ENCODE data around the gene LY6G6D. TPM values are rescaled to one million over a fixed set of nuclear protein-coding genes. Genes with fewer than 3 reads are reported as not detected.

The LY6G6D gene
- total and polyA plus RNA-seq, 12 donors: not detected

DNA sequence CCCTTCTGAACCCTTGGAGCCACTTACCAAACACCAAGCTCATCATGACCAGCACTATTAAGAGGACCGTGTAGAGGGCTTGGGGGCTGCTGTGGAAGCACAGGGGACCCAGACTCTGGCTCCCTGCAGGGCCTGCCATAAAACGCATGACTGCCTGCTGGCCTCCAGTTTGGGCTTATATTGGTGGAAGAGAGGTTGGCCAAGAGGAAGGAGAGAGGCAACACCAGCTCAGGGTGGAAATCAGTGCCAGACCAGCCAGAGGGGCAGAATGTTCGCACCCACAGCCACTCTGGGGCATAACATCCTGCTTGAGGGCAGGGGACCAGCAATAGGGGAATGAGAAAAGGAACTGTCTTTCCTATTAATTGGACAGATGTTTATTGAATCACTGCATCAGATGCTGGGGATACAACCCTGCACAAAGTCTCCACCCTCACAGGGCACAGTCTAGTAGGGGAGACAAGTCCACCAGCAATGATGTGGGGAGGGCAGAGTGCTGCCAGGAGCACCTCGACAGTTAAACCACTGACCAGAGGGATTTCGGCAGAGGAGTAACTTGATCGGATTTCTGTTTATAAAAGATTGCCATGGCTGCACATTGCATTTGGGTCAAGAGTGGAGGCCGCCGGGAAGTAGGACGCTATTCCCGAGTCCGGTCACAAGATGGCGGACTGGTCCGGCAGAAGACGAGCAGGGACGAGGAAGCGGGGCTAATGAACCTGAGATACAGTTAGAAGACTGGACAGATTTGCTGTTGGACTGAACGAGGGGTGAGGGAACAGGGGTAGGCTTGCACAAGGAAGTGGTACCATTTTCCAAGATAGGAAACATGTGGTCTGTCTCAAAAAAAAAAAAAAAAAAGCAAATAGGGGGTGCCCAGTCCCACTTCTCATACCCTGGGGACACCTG is 34.7 kb upstream of the LY6G6D start, which contains the start of gene LY6G5C:
TSS of gene LY6G5C (minus strand) at position 842 of the 909 bp plus-strand sequence. CDS start at position 148, 694 bp downstream.
- Histone ChIP-seq H3K36me3 (peaks cover 0 to 19% (median 0%) of the 10 kb centered on the region in 9 donors), H3K27me3 (no peaks in the 10 kb centered on the region), H3K27ac (peak within 1 kb of the TSS in 9 of 10 donors; percentile 34 to 84 (median 66)), H3K9me3 (no peaks in the 10 kb centered on the region), H3K4me1 (peaks cover 5 to 27% (median 22%) of the 10 kb centered on the region in 9 donors), H3K4me3 (peak within 1 kb of the TSS; percentile 42 to 68 (median 58))
- intact Hi-C loops (cut with DNase I): loop anchor here in 9 of 10 donors (1.0 to 10.0 kb wide), 13 partner anchors 47 to 277 kb away; partner anchors contain the start of genes CFB (in 1 of the 9), CLIC1 (in 1 of the 9), DDAH2 (in 1 of the 9) and NELFE (in 1 of the 9)
- ATAC-seq (peak; percentile 84 to 94 (median 92)), DNase-seq (peak; percentile 79 to 86)
- TF ChIP-seq, protein P1, sequence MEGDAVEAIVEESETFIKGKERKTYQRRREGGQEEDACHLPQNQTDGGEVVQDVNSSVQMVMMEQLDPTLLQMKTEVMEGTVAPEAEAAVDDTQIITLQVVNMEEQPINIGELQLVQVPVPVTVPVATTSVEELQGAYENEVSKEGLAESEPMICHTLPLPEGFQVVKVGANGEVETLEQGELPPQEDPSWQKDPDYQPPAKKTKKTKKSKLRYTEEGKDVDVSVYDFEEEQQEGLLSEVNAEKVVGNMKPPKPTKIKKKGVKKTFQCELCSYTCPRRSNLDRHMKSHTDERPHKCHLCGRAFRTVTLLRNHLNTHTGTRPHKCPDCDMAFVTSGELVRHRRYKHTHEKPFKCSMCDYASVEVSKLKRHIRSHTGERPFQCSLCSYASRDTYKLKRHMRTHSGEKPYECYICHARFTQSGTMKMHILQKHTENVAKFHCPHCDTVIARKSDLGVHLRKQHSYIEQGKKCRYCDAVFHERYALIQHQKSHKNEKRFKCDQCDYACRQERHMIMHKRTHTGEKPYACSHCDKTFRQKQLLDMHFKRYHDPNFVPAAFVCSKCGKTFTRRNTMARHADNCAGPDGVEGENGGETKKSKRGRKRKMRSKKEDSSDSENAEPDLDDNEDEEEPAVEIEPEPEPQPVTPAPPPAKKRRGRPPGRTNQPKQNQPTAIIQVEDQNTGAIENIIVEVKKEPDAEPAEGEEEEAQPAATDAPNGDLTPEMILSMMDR (IDR thresholded peaks at IDR 0.05): peak; percentile 46 to 87 (median 78)
- WGBS, 2 donors: 12 to 13% methylated on average over 17 of the region's 17 CpGs

DNA sequence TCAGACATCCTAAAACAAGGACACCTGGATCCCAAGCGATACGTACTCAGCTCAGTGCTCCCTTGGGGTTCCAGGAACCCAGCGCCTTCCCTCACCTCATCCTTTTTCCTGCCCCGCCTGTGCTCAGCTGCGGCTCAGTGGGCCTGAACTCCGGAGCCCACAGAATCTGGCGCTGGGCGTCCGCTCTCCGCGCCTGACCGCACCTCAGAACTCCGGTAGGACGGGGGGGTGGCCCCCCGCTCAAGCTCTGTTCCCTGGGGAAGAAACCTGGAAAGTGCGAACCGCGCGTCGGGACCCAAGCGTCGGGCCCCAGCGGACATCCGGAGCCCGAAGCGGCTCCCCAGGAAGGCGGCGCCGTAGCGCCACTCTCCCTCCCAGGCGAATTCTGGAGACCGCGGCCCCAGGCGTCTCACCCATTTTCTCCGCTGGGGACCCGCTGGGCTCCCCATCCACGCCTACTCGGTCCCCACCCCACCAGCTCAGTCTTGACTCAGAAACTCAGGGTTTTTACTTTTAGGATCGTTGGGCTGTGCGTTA is 33.9 kb upstream of the LY6G6D start:
- intact Hi-C loops (cut with DNase I): loop anchor here in 9 of 10 donors (2.0 to 10.0 kb wide), 12 partner anchors 46 to 276 kb away; partner anchors contain the start of genes CFB (in 1 of the 9), CLIC1 (in 1 of the 9), DDAH2 (in 1 of the 9) and NELFE (in 1 of the 9)
- peak; percentile 50 to 87 (median 76) for ATAC-seq
- H3K4me3 ChIP-seq: peak overlapping the region; percentile 42 to 68 (median 58)

DNA sequence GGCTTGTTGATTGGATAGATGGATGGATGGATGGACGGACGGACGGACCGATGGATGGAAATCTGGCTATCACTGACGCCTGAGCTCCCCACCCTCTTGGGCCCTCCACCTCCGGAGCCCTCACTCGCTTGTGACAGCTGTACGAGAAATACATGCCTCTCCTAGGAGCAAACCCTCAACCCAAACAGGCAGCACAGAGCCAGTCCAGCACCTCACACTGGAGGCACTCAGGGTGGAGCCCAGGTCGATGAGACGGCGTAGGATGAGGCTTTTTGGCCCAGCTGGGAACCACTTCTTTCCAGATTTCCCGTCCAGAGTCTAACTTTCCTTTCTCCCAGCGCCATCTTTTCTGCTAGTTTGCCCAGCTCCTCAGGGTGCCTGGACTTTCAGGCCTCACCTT is 31.6 kb upstream of the LY6G6D start:
- WGBS, 2 donors: 72 to 78% methylated on average over 13 of the region's 13 CpGs

More for the DNA sequence above, 33.9 kb upstream of the LY6G6D start:
- H3K27ac ChIP-seq: peak overlapping the region in 9 of 10 donors; percentile 34 to 84 (median 66)
- peaks cover 5 to 27% (median 22%) of the 10 kb centered on the region in 9 donors for H3K4me1 ChIP-seq
- DNase-seq: peak in 1 of 2 donors; percentile 55
- 0 to 1% methylated on average over 40 of the region's 40 CpGs for WGBS, 2 donors
- H3K36me3 ChIP-seq: peaks cover 0 to 25% (median 0%) of the 10 kb centered on the region in 9 donors
- H3K9me3 ChIP-seq: no peaks in the 10 kb centered on the region
- TF ChIP-seq, protein P1 (IDR thresholded peaks at IDR 0.05): peak in 4 of 9 donors; percentile 21 to 35 (median 28)
- no peaks in the 10 kb centered on the region for H3K27me3 ChIP-seq

More for the DNA sequence above, 31.6 kb upstream of the LY6G6D start:
- Histone ChIP-seq H3K4me1 (peaks cover 5 to 27% (median 22%) of the 10 kb centered on the region in 9 donors), H3K4me3 (peak overlapping the region in 1 of 10 donors; percentile 36), H3K36me3 (peaks cover 0 to 45% (median 21%) of the 10 kb centered on the region in 9 donors), H3K9me3 (no peaks in the 10 kb centered on the region), H3K27me3 (no peaks in the 10 kb centered on the region), H3K27ac (no peak overlapping the region)
- TF ChIP-seq, protein P1 (IDR thresholded peaks at IDR 0.05): no peak
- intact Hi-C loops (cut with DNase I): loop anchor here in 9 of 10 donors (5.0 to 10.0 kb wide), 10 partner anchors 44 to 274 kb away; partner anchors contain the start of genes CFB (in 1 of the 9), CLIC1 (in 1 of the 9), DDAH2 (in 1 of the 9) and NELFE (in 1 of the 9)
- no peak for DNase-seq
- no peak for ATAC-seq

All from heart right ventricle (tissue), 16 donors.